Activated naive CD8-positive, alpha-beta T cell treated with anti-CD3 and anti-CD28 coated beads, Interleukin-2, amount 10 ng/mL, durations not matched to agents 7 days and 5 days (primary cell): Measurements from ENCODE around the gene LPCAT3. TPM values are rescaled to one million over a fixed set of nuclear protein-coding genes. Genes with fewer than 3 reads are reported as not detected.
"Not testable (repeated sequence)": the region's sequence is repeated elsewhere in the genome, so short reads cannot be mapped to it uniquely, and the experiment has no call there.

Experiments used
- ATAC-seq: fragments of 150-1000 bp; cut with Tn5 transposase; one replicate; pipeline ENCODE4 v1.10.0; 2021; ENCODE audit warnings: low read depth, moderate library complexity
- POLR2A ChIA-PET: fragments of 350-600 bp; sonication (Branson Sonifier 250); formaldehyde crosslinking; loops from one replicate; lab custom pipeline; 2021; ENCODE audit warnings: antibody characterized with exemption; lab: Charles Lee
- DNase-seq: peaks from one replicate; pipeline ENCODE4 v3.0.0; 2021
- H3K27ac Mint-ChIP-seq: one replicate; pipeline ENCODE4 v1.8.0; 2022; ENCODE audit warnings: mild to moderate bottlenecking, mixed read lengths
- H3K27me3 Mint-ChIP-seq: one replicate; pipeline ENCODE4 v1.8.0; 2022; ENCODE audit warnings: mild to moderate bottlenecking, moderate library complexity, mixed read lengths
- H3K36me3 Mint-ChIP-seq: one replicate; pipeline ENCODE4 v1.8.0; 2021; ENCODE audit warnings: mild to moderate bottlenecking, mixed read lengths
- H3K4me1 Mint-ChIP-seq: one replicate; pipeline ENCODE4 v1.8.0; 2021; ENCODE audit warnings: mixed read lengths
- H3K4me3 Mint-ChIP-seq: one replicate; pipeline ENCODE4 v1.8.0; 2022; ENCODE audit warnings: mild to moderate bottlenecking, moderate library complexity, mixed read lengths
- H3K9me3 Mint-ChIP-seq: one replicate; pipeline ENCODE4 v1.8.0; 2021; ENCODE audit warnings: mixed read lengths
- total RNA-seq, 2 experiments: library from RNA; stranded (reverse); gene quantifications; one replicate each; pipeline ENCODE4 v1.2.3, GENCODE V29; 2021

LPCAT3 gene
- total RNA-seq, 2 experiments from 2014 or later, result 30.3 to 33.9 TPM

- H3K27ac Mint-ChIP-seq, H3K4me3 Mint-ChIP-seq, H3K36me3 Mint-ChIP-seq, POLR2A ChIA-PET, H3K9me3 Mint-ChIP-seq, DNase-seq, ATAC-seq: not testable (repeated sequence)
- Mint-ChIP-seq H3K4me1 (peaks cover 23% of the 10 kb centered on the region), H3K27me3 (peaks cover 30% of the 10 kb centered on the region)
These were observed 31.7 kb upstream of the LPCAT3 start for GRCh38 chr12:7049973-7050372.

GRCh38 chr12:7049445-7049951 is 31.2 kb upstream of the LPCAT3 start:
- H3K9me3 Mint-ChIP-seq, H3K27ac Mint-ChIP-seq, H3K4me3 Mint-ChIP-seq, ATAC-seq, DNase-seq, H3K36me3 Mint-ChIP-seq, POLR2A ChIA-PET: not testable (repeated sequence)
- peaks cover 29% of the 10 kb centered on the region for H3K27me3 Mint-ChIP-seq
- H3K4me1 Mint-ChIP-seq, result peaks cover 23% of the 10 kb centered on the region

DNA sequence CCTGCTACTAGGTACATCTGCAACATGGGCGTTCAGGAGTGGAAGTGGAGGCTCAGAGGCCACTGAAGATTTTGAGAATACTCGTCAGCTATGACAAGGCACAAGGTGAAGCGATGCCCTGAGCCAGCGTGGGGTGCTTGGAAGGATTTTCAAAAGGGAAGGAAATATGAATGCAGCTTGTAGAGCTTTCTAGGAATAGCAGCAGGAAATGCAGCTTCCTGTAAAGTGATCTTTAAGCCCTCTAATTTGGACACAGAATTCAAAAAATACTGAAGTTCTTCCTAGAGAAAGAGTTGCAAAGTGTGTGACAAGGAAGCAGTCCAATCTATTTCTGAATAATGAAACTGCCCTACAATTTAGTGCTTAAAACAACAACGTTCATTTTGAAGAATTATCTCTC is 29.0 kb upstream of the LPCAT3 start:
- Mint-ChIP-seq H3K27ac (peak overlapping the region; percentile 60), H3K9me3 (peaks cover 2% of the 10 kb centered on the region), H3K36me3 (no peaks in the 10 kb centered on the region), H3K27me3 (peaks cover 12% of the 10 kb centered on the region), H3K4me3 (peak overlapping the region; percentile 60), H3K4me1 (peaks cover 23% of the 10 kb centered on the region)
- no peak for DNase-seq
- ATAC-seq, result no peak
- POLR2A ChIA-PET, result interaction anchor here (0.9 kb wide), 1 partner anchor 174 kb away, joined by 3 read pairs; the partner anchor contains the start of gene SPSB2

GRCh38 chr12:7046383-7047105 is 28.3 kb upstream of the LPCAT3 start:
- ATAC-seq (no peak), DNase-seq (no peak)
- Mint-ChIP-seq H3K9me3 (peaks cover 2% of the 10 kb centered on the region), H3K4me1 (peaks cover 23% of the 10 kb centered on the region), H3K4me3 (no peak overlapping the region), H3K27me3 (peaks cover 5% of the 10 kb centered on the region), H3K36me3 (no peaks in the 10 kb centered on the region), H3K27ac (peak overlapping the region; percentile 44)
- POLR2A ChIA-PET, result interaction anchor here (0.9 kb wide), 1 partner anchor 195 kb away, joined by 3 read pairs; the partner anchor contains the start of gene USP5

- H3K4me3 Mint-ChIP-seq, result no peak overlapping the region
- ATAC-seq (no peak), DNase-seq (no peak)
- no peaks in the 10 kb centered on the region for H3K9me3 Mint-ChIP-seq
- H3K4me1 Mint-ChIP-seq, result peaks cover 23% of the 10 kb centered on the region
- no peaks in the 10 kb centered on the region for H3K27me3 Mint-ChIP-seq
- POLR2A ChIA-PET, result interaction anchor here (0.9 kb wide), 1 partner anchor 194 kb away, joined by 3 read pairs; the partner anchor contains the start of gene USP5
- no peaks in the 10 kb centered on the region for H3K36me3 Mint-ChIP-seq
- no peak overlapping the region for H3K27ac Mint-ChIP-seq
These were observed 27.6 kb upstream of the LPCAT3 start for GRCh38 chr12:7045913-7046312.

GRCh38 chr12:7042842-7043241 is 24.6 kb upstream of the LPCAT3 start:
- H3K4me1 Mint-ChIP-seq, result peaks cover 19% of the 10 kb centered on the region
- H3K27me3 Mint-ChIP-seq, result no peaks in the 10 kb centered on the region
- DNase-seq, result no peak
- H3K27ac Mint-ChIP-seq, result no peak overlapping the region
- H3K9me3 Mint-ChIP-seq, result no peaks in the 10 kb centered on the region
- no peaks in the 10 kb centered on the region for H3K36me3 Mint-ChIP-seq
- POLR2A ChIA-PET, result no interaction called here
- no peak overlapping the region for H3K4me3 Mint-ChIP-seq
- ATAC-seq, result no peak

- no peak for DNase-seq
- Mint-ChIP-seq H3K27me3 (no peaks in the 10 kb centered on the region), H3K36me3 (no peaks in the 10 kb centered on the region), H3K27ac (no peak overlapping the region), H3K4me3 (no peak overlapping the region), H3K4me1 (peaks cover 1% of the 10 kb centered on the region), H3K9me3 (no peaks in the 10 kb centered on the region)
- POLR2A ChIA-PET, result no interaction called here
- no peak for ATAC-seq
These were observed 21.1 kb upstream of the LPCAT3 start for GRCh38 chr12:7039403-7039802.

DNA sequence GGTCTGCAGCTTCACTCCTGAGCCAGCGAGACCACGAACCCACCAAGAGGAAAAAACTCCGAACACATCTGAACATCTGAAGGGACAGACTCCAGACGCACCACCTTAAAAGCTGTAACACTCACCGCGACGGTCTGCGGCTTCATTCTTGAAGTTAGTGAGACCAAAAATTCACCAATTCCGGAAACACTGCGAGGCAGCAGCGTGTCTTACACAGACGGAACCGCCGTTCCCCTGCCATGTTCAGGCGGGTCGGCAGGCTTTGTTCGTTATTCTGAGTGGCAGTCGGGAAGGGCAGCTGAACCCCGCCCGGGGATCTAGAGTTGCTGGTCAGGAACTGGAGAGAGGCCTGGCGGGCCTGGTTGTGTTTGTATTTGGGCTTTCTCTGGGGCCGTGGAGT is 20.3 kb upstream of the LPCAT3 start:
- DNase-seq (no peak), ATAC-seq (no peak)
- H3K9me3 Mint-ChIP-seq, result no peaks in the 10 kb centered on the region
- H3K27me3 Mint-ChIP-seq, result peaks cover 3% of the 10 kb centered on the region
- POLR2A ChIA-PET, result no interaction called here
- H3K27ac Mint-ChIP-seq, result no peak overlapping the region
- H3K4me1 Mint-ChIP-seq, result peaks cover 1% of the 10 kb centered on the region
- no peak overlapping the region for H3K4me3 Mint-ChIP-seq
- no peaks in the 10 kb centered on the region for H3K36me3 Mint-ChIP-seq

GRCh38 chr12:7037411-7037810 is 19.1 kb upstream of the LPCAT3 start:
- ATAC-seq, POLR2A ChIA-PET, H3K9me3 Mint-ChIP-seq, H3K4me3 Mint-ChIP-seq, H3K36me3 Mint-ChIP-seq, H3K27me3 Mint-ChIP-seq, DNase-seq, H3K27ac Mint-ChIP-seq, H3K4me1 Mint-ChIP-seq: not testable (repeated sequence)

- ATAC-seq (no peak), DNase-seq (no peak)
- no peak overlapping the region for H3K4me3 Mint-ChIP-seq
- H3K4me1 Mint-ChIP-seq, result peaks cover 1% of the 10 kb centered on the region
- H3K27me3 Mint-ChIP-seq, result peaks cover 10% of the 10 kb centered on the region
- no peaks in the 10 kb centered on the region for H3K9me3 Mint-ChIP-seq
- POLR2A ChIA-PET, result no interaction called here
- no peaks in the 10 kb centered on the region for H3K36me3 Mint-ChIP-seq
- no peak overlapping the region for H3K27ac Mint-ChIP-seq
These were observed 17.2 kb upstream of the LPCAT3 start for GRCh38 chr12:7035463-7035862.

DNA sequence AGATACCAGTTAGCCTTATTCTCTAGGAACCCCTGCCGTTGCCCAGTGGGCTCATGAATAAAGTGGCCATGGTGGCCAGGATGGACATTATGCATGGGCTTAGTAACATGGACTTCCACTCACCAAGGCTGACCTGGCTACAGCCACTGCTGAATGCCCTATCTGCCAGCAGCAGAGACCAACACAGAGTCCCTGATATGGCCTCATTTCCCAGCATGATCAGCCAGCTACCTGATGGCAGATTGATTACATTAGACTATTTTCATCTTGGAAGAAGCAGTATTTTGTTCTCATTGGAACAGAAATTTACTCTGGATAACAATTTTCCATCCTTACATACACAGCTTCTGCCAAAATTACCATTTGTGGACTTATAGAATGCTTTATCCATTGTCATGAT is 16.2 kb upstream of the LPCAT3 start:
- H3K27me3 Mint-ChIP-seq, result peaks cover 10% of the 10 kb centered on the region
- H3K27ac Mint-ChIP-seq, result no peak overlapping the region
- POLR2A ChIA-PET, result no interaction called here
- H3K9me3 Mint-ChIP-seq, result no peaks in the 10 kb centered on the region
- no peak for ATAC-seq
- H3K4me3 Mint-ChIP-seq, result no peak overlapping the region
- no peaks in the 10 kb centered on the region for H3K36me3 Mint-ChIP-seq
- no peak for DNase-seq
- H3K4me1 Mint-ChIP-seq, result peaks cover 1% of the 10 kb centered on the region

DNA sequence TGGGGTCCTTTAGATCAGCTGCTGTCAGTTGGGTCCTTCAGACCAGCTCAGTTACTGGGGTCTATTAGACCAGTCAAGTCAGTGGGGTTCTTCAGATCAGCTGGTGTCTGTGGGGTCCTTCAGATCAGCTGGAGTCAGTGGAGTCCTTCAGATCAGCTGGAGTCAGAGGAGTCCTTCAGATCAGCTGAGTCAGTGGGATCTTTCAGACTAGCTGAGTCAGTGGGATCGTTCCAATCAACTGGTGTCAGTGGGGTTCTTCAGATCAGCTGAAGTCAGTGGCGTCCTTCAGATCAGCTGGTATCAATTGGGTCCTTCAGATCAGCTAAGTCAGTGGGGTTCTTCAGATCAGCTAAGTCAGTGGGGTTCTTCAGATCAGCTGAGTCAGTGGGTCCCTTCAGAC is 14.7 kb upstream of the LPCAT3 start:
- Mint-ChIP-seq H3K27ac (no peak overlapping the region), H3K27me3 (peaks cover 10% of the 10 kb centered on the region), H3K4me3 (no peak overlapping the region), H3K36me3 (no peaks in the 10 kb centered on the region), H3K4me1 (peaks cover 1% of the 10 kb centered on the region), H3K9me3 (no peaks in the 10 kb centered on the region)
- ATAC-seq (no peak), DNase-seq (no peak)
- POLR2A ChIA-PET, result interaction anchor here (0.5 to 1.2 kb wide), 2 partner anchors 14 to 119 kb away, joined by 3 to 4 read pairs; partner anchors contain the start of genes ENO2 and LPCAT3

- POLR2A ChIA-PET, result no interaction called here
- ATAC-seq, result no peak
- H3K4me1 Mint-ChIP-seq, result no peaks in the 10 kb centered on the region
- H3K27ac Mint-ChIP-seq, result no peak overlapping the region
- H3K36me3 Mint-ChIP-seq, result no peaks in the 10 kb centered on the region
- no peaks in the 10 kb centered on the region for H3K9me3 Mint-ChIP-seq
- no peak overlapping the region for H3K4me3 Mint-ChIP-seq
- DNase-seq, result no peak
- peaks cover 14% of the 10 kb centered on the region for H3K27me3 Mint-ChIP-seq
These were observed 13.0 kb upstream of the LPCAT3 start for GRCh38 chr12:7031306-7031705.

DNA sequence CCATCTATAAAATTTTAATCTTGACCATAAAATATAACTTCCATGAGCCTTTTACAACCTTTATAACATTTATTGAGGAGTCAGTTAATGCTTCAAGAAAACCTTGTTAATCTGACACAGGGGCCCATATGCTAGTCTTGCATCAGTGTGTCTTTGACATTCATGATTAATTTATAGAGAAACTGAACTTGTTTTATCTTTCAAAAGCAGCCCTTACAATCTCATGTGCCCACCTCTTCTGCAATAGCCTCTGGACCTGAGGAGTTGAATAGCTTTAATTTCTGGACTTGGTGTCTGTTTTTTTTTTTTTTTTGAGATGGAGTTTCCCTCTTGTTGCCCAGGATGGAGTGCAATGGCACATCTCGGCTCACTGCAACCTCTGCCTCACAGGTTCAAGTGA is 8.6 kb upstream of the LPCAT3 start:
- Mint-ChIP-seq H3K9me3 (no peaks in the 10 kb centered on the region), H3K4me1 (no peaks in the 10 kb centered on the region), H3K27me3 (peaks cover 4% of the 10 kb centered on the region), H3K36me3 (no peaks in the 10 kb centered on the region), H3K4me3 (no peak overlapping the region), H3K27ac (no peak overlapping the region)
- ATAC-seq (no peak), DNase-seq (no peak)
- POLR2A ChIA-PET, result no interaction called here
